Gastroesophageal sphincter (tissue), 4 donors: ENCODE measurements around the gene CADM1. TPM values are rescaled to one million over a fixed set of nuclear protein-coding genes. Genes with fewer than 3 reads are reported as not detected.

Experiments used
- ATAC-seq: fragments of 150-250 bp; one replicate; pipeline ENCODE4 v1.9.1; 2016; ENCODE audit warnings: mild to moderate bottlenecking, moderate library complexity
- H3K27ac ChIP-seq, 4 donors: fragments of 200-600 bp; sonication (generic) in 3 of 4; 1 replicate in 3 of 4; 2 replicates in 1 of 4; pipeline ENCODE4 v1.5.1; 2016 to 2019
- H3K27me3 ChIP-seq: fragments of 200-600 bp; sonication (generic); one replicate; pipeline ENCODE4 v1.5.1; 2019
- H3K36me3 ChIP-seq, 2 donors: fragments of 200-600 bp; sonication (generic); one replicate each; pipeline ENCODE4 v1.5.1; 2019; ENCODE audit warnings: control low read depth in 1 of 2
- H3K4me1 ChIP-seq, 3 donors: fragments of 200-600 bp; sonication (generic); 1 replicate in 2 of 3; 2 replicates in 1 of 3; pipeline ENCODE4 v1.5.1; 2016 to 2019; ENCODE audit warnings: control low read depth in 2 of 3
- H3K4me3 ChIP-seq, 2 donors: fragments of 200-600 bp; sonication (generic); one replicate each; pipeline ENCODE4 v1.5.1; 2019; ENCODE audit warnings: mild to moderate bottlenecking in 1 of 2, moderate library complexity in 1 of 2
- H3K9me3 ChIP-seq, 3 donors: fragments of 200-600 bp; sonication (generic); one replicate each; pipeline ENCODE4 v1.5.1; 2017 to 2019; ENCODE audit warnings: control low read depth in 2 of 3
- CTCF ChIP-seq, 4 experiments: fragments of 200-600 bp in 2 of 4; fragments of 450-650 bp in 2 of 4; sonication (generic) in 1 of 4; IDR thresholded peaks; one replicate each; pipeline ENCODE4 v1.5.1; 2017 to 2019; ENCODE audit warnings: antibody characterized with exemption in 4 of 4, mild to moderate bottlenecking in 2 of 4, moderate library complexity in 2 of 4
- EP300 ChIP-seq: sonication (generic); formaldehyde crosslinking; IDR thresholded peaks from one replicate; pipeline ENCODE4 v1.6.1; 2017; ENCODE audit warnings: antibody characterized with exemption, mild to moderate bottlenecking
- POLR2A ChIP-seq, 2 donors: fragments of 450-650 bp; IDR thresholded peaks; one replicate each; pipeline ENCODE4 v1.6.1; 2017; ENCODE audit warnings: antibody characterized with exemption in 2 of 2, mild to moderate bottlenecking in 2 of 2, moderate library complexity in 1 of 2
- POLR2AphosphoS5 ChIP-seq: sonication (generic); formaldehyde crosslinking; IDR thresholded peaks from one replicate; pipeline ENCODE4 v1.6.1; 2017; ENCODE audit warnings: antibody characterized with exemption
- WGBS, 2 donors: methylation state at CpG; one replicate each; pipeline ENCODE4 v1.1.5; 2018; ENCODE audit warnings: low coverage in 1 of 2; 5-methylcytosine and 5-hydroxymethylcytosine counted together
- total RNA-seq, 4 donors: library from RNA; depleted of rRNA; stranded (reverse); fragments of >200 nt; gene quantifications; one replicate each; pipeline ENCODE4 v1.1.0, GENCODE V29; 2016

The CADM1 gene
- total RNA-seq, 4 donors from 2014 or later = 10.4 to 23.5 (median 17.1) TPM

DNA sequence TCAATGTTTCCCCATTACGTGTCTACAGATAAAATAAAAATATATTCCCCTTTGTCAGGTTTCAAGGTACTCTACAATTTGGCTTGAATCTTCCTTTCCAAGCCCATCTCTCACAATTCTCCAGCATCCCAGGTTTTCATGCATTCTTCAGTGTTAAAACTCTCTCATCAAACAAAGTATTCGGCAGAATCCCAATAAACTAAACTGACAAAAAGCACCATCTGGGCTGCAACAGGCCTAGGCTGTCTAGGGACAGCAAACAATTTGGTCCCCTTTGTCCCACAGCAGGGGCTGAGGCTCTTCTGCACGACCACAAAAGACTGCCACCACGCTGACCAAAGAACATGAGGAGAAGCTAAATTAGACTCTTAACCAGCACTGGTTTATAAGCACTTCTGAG, 159.4 kb downstream of the CADM1 start:
- H3K36me3 ChIP-seq = no peaks in the 10 kb centered on the region
- no peak overlapping the region for H3K27ac ChIP-seq
- H3K9me3 ChIP-seq = no peaks in the 10 kb centered on the region
- no peak overlapping the region for H3K4me3 ChIP-seq
- no peak for ATAC-seq
- TF ChIP-seq EP300 (no peak), CTCF (IDR thresholded peaks at IDR 0.05) (no peak), POLR2AphosphoS5 (no peak), POLR2A (IDR thresholded peaks at IDR 0.05) (no peak)
- no peaks in the 10 kb centered on the region for H3K27me3 ChIP-seq
- 75 to 79% methylated on average over 1 to 4 of the region's 4 CpGs for WGBS, 2 donors
- H3K4me1 ChIP-seq = no peaks in the 10 kb centered on the region

- Histone ChIP-seq H3K4me3 (no peak overlapping the region), H3K36me3 (no peaks in the 10 kb centered on the region), H3K9me3 (no peaks in the 10 kb centered on the region), H3K4me1 (no peaks in the 10 kb centered on the region), H3K27ac (no peak overlapping the region), H3K27me3 (no peaks in the 10 kb centered on the region)
- 94 to 100% methylated on average over 3 of the region's 3 CpGs for WGBS, 2 donors
- ATAC-seq = no peak
- no peak for TF ChIP-seq POLR2AphosphoS5
These were observed 162.1 kb downstream of the CADM1 start for GRCh38 chr11:115342142-115342541.

GRCh38 chr11:115340874-115341273, 163.3 kb downstream of the CADM1 start:
- TF ChIP-seq POLR2AphosphoS5 = no peak
- no peak for TF ChIP-seq CTCF (IDR thresholded peaks at IDR 0.05)
- TF ChIP-seq POLR2A (IDR thresholded peaks at IDR 0.05) = no peak
- TF ChIP-seq EP300 = no peak

GRCh38 chr11:115338476-115338875, 165.7 kb downstream of the CADM1 start:
- no peaks in the 10 kb centered on the region for H3K4me1 ChIP-seq
- ATAC-seq = no peak
- whole genome bisulfite sequencing, 2 donors = 83 to 90% methylated on average over 3 of the region's 3 CpGs
- TF ChIP-seq EP300 (no peak), POLR2AphosphoS5 (no peak), CTCF (IDR thresholded peaks at IDR 0.05) (no peak), POLR2A (IDR thresholded peaks at IDR 0.05) (no peak)
- H3K27me3 ChIP-seq = no peaks in the 10 kb centered on the region
- H3K4me3 ChIP-seq = no peak overlapping the region
- H3K27ac ChIP-seq = no peak overlapping the region
- H3K9me3 ChIP-seq = no peaks in the 10 kb centered on the region
- no peaks in the 10 kb centered on the region for H3K36me3 ChIP-seq

More at GRCh38 chr11:115340874-115341273, 163.3 kb downstream of the CADM1 start:
- Histone ChIP-seq H3K27ac (no peak overlapping the region), H3K27me3 (no peaks in the 10 kb centered on the region), H3K36me3 (no peaks in the 10 kb centered on the region), H3K4me1 (no peaks in the 10 kb centered on the region), H3K9me3 (no peaks in the 10 kb centered on the region), H3K4me3 (no peak overlapping the region)
- 83 to 100% methylated on average over 3 of the region's 3 CpGs for WGBS, 2 donors
- no peak for ATAC-seq

- H3K27me3 ChIP-seq = no peaks in the 10 kb centered on the region
- WGBS, 2 donors = 44 to 49% methylated on average over 3 of the region's 3 CpGs
- no peaks in the 10 kb centered on the region for H3K4me1 ChIP-seq
- TF ChIP-seq POLR2AphosphoS5 (no peak), EP300 (no peak), CTCF (IDR thresholded peaks at IDR 0.05) (peak; percentile 64 to 75 (median 67)), POLR2A (IDR thresholded peaks at IDR 0.05) (no peak)
- H3K36me3 ChIP-seq = no peaks in the 10 kb centered on the region
- no peak overlapping the region for H3K4me3 ChIP-seq
- ATAC-seq = no peak
- H3K27ac ChIP-seq = no peak overlapping the region
- H3K9me3 ChIP-seq = no peaks in the 10 kb centered on the region
These were observed 169.1 kb downstream of the CADM1 start for GRCh38 chr11:115334932-115335788.
